Endodermal cell (in vitro differentiated cells): ENCODE data around the gene KCNJ4. TPM values are rescaled to one million over a fixed set of nuclear protein-coding genes. Genes with fewer than 3 reads are reported as not detected.

Experiments
- DNase-seq: peaks from one replicate; pipeline ENCODE4 v3.0.0-alpha.2; 2017
- H3K27ac ChIP-seq: 2 replicates; pipeline ENCODE4 v1.5.1; 2013; ENCODE audit warnings: mild to moderate bottlenecking, low read depth, low read length, moderate library complexity
- H3K27me3 ChIP-seq: 2 replicates; pipeline ENCODE4 v1.6.1; 2013; ENCODE audit warnings: mild to moderate bottlenecking, low read length, moderate library complexity; ENCODE audit not compliant: insufficient read depth, control insufficient read depth, poor library complexity, severe bottlenecking
- H3K36me3 ChIP-seq: 2 replicates; pipeline ENCODE4 v1.7.0; 2013; ENCODE audit warnings: mild to moderate bottlenecking, low read length, moderate library complexity; ENCODE audit not compliant: control insufficient read depth, insufficient read depth
- H3K4me1 ChIP-seq: one replicate; pipeline ENCODE4 v1.7.0; 2013; ENCODE audit warnings: low read length; ENCODE audit not compliant: control insufficient read depth, insufficient read depth
- H3K4me3 ChIP-seq: 2 replicates; pipeline ENCODE4 v1.5.1; 2013; ENCODE audit warnings: mild to moderate bottlenecking, low read length, moderate library complexity
- H3K9ac ChIP-seq: 2 replicates; pipeline ENCODE4 v1.6.1; 2013; ENCODE audit warnings: mild to moderate bottlenecking, low read length, moderate library complexity; ENCODE audit not compliant: poor library complexity, severe bottlenecking; ENCODE audit errors: extremely low read depth
- H3K9me3 ChIP-seq: 2 replicates; pipeline ENCODE4 v1.6.1; 2013; ENCODE audit warnings: mild to moderate bottlenecking, low read length, moderate library complexity; ENCODE audit not compliant: control insufficient read depth
- H3K27ac Mint-ChIP-seq: 2 replicates; pipeline ENCODE4 v1.8.0; 2020; ENCODE audit warnings: mixed read lengths
- H3K27me3 Mint-ChIP-seq: 2 replicates; pipeline ENCODE4 v1.8.0; 2021; ENCODE audit warnings: mild to moderate bottlenecking, mixed read lengths; ENCODE audit not compliant: insufficient read depth
- H3K36me3 Mint-ChIP-seq: 2 replicates; pipeline ENCODE4 v1.8.0; 2020; ENCODE audit warnings: low read depth, mixed read lengths
- H3K4me1 Mint-ChIP-seq: 2 replicates; pipeline ENCODE4 v1.8.0; 2020; ENCODE audit warnings: mixed read lengths
- H3K4me3 Mint-ChIP-seq: 2 replicates; pipeline ENCODE4 v1.8.0; 2020; ENCODE audit warnings: mild to moderate bottlenecking, moderate library complexity, mixed read lengths
- H3K9me3 Mint-ChIP-seq: 2 replicates; pipeline ENCODE4 v1.8.0; 2020; ENCODE audit warnings: mild to moderate bottlenecking, mixed read lengths
- CTCF ChIP-seq: fragments of 200-600 bp; sonication (generic); conservative IDR thresholded peaks from 2 replicates; pipeline ENCODE4 v1.5.0; 2021; ENCODE audit warnings: antibody characterized with exemption, mild to moderate bottlenecking
- WGBS, 2 experiments: methylation state at CpG; one replicate each; pipeline versions ENCODE4 v1.1.5 to v1.1.7; 2013; ENCODE audit warnings: missing lambda C conversion rate in 2 of 2, mixed read lengths in 1 of 2; ENCODE audit not compliant: insufficient coverage in 1 of 2, insufficient read length in 1 of 2; 5-methylcytosine and 5-hydroxymethylcytosine counted together
- total RNA-seq, 2 donors: library from RNA; stranded (reverse); fragmentation: NEBNext Ultra II Directional in 1 of 2; extraction: Animal tissue kit (Norgen Biotek cat#: 25700) in 1 of 2; gene quantifications; 2 replicates in 1 of 2; 3 replicates in 1 of 2; pipeline ENCODE4 v1.2.1, GENCODE V29; 2021

The KCNJ4 gene
- total RNA-seq, 2 donors from 2014 or later = 0.37 to 1.4 TPM

DNA sequence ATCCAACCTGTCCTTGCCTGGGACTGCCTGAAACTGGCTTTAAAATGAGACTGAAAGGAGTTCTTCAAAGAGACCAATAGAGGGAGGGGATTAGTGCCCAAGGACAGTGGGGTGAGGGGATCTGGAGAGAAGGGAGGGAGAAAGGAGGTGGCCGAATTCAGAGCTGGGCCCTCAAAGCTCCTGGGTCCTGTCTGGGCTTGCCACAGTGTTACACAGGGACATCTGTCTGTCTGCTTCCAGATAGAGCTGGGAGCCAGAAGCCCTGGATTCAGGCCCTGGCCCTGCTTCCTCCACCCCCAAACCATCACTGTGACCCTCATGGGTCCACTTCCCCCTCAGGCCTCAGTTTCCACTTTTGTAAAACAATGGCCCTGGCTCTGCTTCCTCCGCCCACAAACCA, 3.6 kb downstream of the KCNJ4 start:
- Mint-ChIP-seq H3K27ac (no peak overlapping the region), H3K4me3 (no peak overlapping the region), H3K27me3 (peaks cover 63% of the 10 kb centered on the region), H3K9me3 (no peaks in the 10 kb centered on the region), H3K4me1 (peaks cover 4% of the 10 kb centered on the region), H3K36me3 (no peaks in the 10 kb centered on the region)
- no peak overlapping the region for H3K4me3 ChIP-seq
- H3K36me3 ChIP-seq = no peaks in the 10 kb centered on the region
- 89 to 100% methylated on average over 1 to 2 of the region's 2 CpGs for WGBS, 2 experiments
- H3K9me3 ChIP-seq = no peaks in the 10 kb centered on the region
- no peak overlapping the region for H3K9ac ChIP-seq
- H3K4me1 ChIP-seq = no peaks in the 10 kb centered on the region
- no peak for TF ChIP-seq CTCF
- no peak overlapping the region for H3K27ac ChIP-seq
- H3K27me3 ChIP-seq = peaks cover 58% of the 10 kb centered on the region
- no peak for DNase-seq

DNA sequence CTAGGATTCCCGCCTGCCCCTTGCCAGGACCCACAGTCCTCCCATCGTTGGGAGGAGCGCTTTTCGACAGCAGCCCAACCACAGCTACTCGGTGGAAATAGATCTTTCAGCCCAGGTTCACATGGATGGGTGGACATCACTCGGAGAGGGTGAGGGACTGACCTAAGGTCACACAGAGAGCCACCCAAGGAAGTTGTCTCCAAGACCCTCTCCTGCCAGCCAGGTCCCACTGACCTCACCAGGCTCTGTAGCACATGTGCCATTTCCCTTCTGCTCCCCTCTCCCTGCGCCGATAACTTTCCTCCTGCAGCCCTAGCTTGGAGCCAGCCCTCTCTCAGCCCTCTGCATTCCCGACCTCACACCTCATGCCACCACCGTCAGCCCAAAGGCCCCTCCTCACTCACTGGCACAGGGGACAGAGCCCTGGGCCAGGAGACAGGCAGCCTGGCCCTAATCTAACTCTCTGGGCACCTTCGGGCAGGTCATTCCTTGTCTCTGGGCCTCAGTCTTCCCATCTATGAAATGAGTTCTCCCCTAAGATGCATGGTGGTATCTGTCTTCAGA, 4.7 kb downstream of the KCNJ4 start:
- Mint-ChIP-seq H3K36me3 (no peaks in the 10 kb centered on the region), H3K4me1 (peaks cover 3% of the 10 kb centered on the region), H3K27me3 (peaks cover 57% of the 10 kb centered on the region), H3K9me3 (no peaks in the 10 kb centered on the region), H3K4me3 (no peak overlapping the region), H3K27ac (no peak overlapping the region)
- no peaks in the 10 kb centered on the region for H3K36me3 ChIP-seq
- peaks cover 56% of the 10 kb centered on the region for H3K27me3 ChIP-seq
- 76 to 79% methylated on average over 10 to 11 of the region's 11 CpGs for WGBS, 2 experiments
- no peaks in the 10 kb centered on the region for H3K9me3 ChIP-seq
- no peak overlapping the region for H3K27ac ChIP-seq
- no peak for DNase-seq
- TF ChIP-seq CTCF = no peak
- no peaks in the 10 kb centered on the region for H3K4me1 ChIP-seq
- no peak overlapping the region for H3K4me3 ChIP-seq
- H3K9ac ChIP-seq = no peak overlapping the region

DNA sequence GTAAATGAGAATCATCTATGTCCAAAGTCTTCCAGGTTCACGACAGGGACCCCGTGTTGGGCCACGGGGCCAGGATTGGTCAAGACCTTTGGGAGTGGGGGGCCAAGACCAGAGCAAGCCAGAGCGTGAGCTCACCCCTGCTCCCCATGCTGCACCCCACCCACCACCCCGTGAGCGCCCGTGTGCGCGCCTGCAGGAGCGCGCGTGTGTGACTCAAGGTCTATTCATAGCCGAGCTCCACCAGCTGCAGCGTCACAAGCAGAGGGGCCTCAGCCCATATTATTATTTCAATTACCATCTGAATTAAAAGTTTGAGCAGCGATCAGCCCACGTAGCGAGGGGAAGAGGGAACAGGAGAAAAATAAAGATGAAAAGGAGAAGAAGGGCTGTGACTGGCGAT, 5.2 kb downstream of the KCNJ4 start:
- no peaks in the 10 kb centered on the region for H3K9me3 ChIP-seq
- Mint-ChIP-seq H3K36me3 (no peaks in the 10 kb centered on the region), H3K27me3 (peaks cover 57% of the 10 kb centered on the region), H3K9me3 (no peaks in the 10 kb centered on the region), H3K4me3 (no peak overlapping the region), H3K27ac (no peak overlapping the region), H3K4me1 (peaks cover 3% of the 10 kb centered on the region)
- 91 to 96% methylated on average over 14 to 18 of the region's 18 CpGs for WGBS, 2 experiments
- no peaks in the 10 kb centered on the region for H3K4me1 ChIP-seq
- no peak for DNase-seq
- no peak overlapping the region for H3K4me3 ChIP-seq
- peaks cover 55% of the 10 kb centered on the region for H3K27me3 ChIP-seq
- no peaks in the 10 kb centered on the region for H3K36me3 ChIP-seq
- H3K27ac ChIP-seq = no peak overlapping the region
- no peak for TF ChIP-seq CTCF
- H3K9ac ChIP-seq = no peak overlapping the region
